Measurements from ENCODE around the gene POLK. TPM values are rescaled to one million over a fixed set of nuclear protein-coding genes. Genes with fewer than 3 reads are reported as not detected.
"Not testable (repeated sequence)": the region's sequence is repeated elsewhere in the genome, so short reads cannot be mapped to it uniquely, and the experiment has no call there.

The POLK gene
- total RNA-seq, 1 donor from 2014 or later: 22.2 TPM

DNA sequence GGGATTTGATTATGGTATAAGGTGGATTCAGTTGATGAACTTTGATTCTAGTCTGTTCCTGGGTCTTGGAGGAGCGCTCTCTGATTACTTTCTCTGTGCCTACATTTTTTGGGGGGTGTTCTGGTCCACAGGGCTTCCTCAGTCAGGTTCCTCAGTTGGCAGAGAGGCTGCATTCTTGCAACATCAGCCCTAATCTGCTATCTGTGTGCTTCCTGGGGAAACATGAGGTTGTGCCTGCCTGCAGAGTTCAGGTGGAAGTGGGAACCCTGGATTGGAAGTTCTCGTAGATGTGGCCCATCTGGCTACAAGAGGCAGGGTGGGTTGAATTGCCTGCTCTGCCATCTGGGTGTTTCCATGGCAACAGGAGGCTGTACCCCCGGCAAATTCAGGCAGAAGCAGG is 24.5 kb downstream of the POLK start:
- DNase-seq (no peak), ATAC-seq (no peak)
- intact Hi-C loops (cut with micrococcal nuclease): no loop called here

DNA sequence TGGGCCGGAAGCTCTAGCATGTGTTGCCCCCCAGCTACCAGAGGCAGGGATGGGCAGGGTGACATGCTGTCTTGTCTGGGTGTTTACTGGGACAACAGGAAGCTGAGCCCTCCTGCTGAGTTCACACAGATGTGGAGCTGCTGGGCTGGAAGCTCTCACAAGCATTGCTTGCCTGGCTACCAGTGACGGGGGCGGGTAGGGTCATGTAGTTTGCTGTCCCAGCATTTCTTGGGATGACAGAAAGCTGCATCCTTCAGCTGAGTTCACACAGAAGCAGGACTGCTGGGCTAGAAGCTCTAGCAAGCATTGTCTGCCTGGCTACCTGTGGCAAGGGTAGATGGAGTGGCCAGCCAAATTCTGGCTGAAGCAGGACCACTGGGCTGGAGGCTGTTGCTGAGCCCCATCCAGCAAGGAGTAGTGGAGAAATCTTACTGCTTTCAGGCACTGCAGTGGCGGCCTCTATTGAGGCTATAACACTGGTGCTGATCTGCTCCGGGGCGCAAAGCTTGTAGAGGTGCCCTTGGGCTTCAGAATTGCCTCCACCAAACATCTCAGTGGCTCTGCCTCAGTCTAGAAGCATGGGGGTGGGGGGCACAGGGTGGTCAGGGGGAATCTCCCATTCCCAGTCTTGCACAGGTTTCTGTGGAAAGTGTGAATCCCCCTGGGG is 25.1 kb downstream of the POLK start:
- DNase-seq: no peak
- intact Hi-C loops (cut with micrococcal nuclease): no loop called here
- ATAC-seq: peak; percentile 17

DNA sequence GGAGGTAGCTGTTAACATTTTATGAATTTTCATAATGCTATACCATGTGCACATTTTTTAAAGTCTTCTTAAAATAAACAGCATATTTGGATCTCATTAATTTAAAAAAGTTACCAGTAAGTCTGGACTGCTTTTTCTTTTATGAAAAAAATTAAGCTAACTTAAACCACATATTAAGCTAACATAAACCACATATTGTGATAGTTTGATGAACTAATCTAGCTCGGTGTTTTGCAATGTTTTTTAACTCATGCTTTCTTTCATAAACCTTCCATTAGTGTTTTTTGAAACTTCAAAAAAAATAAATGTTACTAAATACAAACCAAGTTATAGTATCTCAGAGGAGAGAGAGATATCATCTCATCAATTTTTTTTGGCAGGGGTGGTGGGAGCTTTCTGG is 26.5 kb downstream of the POLK start:
- ATAC-seq (no peak), DNase-seq (no peak)
- intact Hi-C loops (cut with micrococcal nuclease): no loop called here

DNA sequence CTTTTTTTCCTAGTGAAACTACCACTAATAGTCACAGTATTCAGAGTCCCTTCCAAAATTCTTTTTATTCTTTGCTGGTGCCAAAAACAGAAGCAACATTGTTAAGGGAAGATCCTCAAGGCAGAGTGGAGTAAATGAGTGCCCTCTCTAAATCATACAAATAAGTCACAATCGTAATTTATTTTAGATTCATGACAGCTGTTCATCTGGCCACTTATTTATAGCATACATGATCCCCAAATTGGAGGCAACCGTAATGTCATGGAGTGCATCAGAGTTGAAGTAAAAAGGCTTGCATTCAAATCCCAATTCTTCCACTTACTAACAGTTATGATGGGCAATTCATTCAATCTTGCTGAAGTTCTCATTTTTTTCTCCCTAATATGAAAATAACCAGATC is 33.4 kb downstream of the POLK start:
- intact Hi-C loops (cut with micrococcal nuclease): no loop called here
- ATAC-seq: no peak
- DNase-seq: no peak

DNA sequence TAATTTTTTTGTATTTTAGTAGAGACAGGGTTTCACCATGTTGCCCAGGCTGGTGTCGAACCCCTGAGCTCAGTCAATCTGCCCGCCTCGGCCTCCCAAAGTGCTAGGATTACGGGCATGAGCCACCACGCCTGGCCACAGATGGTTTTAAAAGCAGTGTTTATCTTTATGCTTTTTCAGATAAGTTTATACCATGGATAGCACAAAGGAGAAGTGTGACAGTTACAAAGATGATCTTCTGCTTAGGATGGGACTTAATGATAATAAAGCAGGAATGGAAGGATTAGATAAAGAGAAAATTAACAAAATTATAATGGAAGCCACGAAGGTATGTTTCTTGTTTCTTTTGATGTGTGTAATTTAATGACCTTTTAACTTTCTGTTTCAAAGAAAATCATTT is 35.1 kb downstream of the POLK start:
- DNase-seq: no peak
- intact Hi-C loops (cut with micrococcal nuclease): no loop called here
- no peak for ATAC-seq

DNA sequence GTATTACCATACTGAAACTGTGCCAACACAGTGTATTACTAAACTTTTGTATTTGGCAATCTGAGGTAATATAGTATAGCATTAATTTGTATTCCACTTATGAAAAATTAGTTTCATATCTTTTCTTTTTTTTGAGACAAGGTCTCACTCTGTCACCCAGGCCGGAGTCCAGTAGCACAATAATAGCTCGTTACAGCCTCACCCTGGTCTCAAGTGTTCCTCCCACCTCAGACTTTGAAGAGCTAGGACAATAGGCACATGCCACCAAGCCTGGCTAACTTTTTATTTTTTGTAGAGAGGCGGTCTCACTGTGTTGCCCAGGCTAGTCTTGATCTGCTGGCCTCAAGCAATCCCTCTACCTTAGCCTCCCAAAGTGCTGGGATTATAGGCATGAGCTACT is 36.1 kb downstream of the POLK start:
- intact Hi-C loops (cut with micrococcal nuclease): no loop called here
- DNase-seq (no peak), ATAC-seq (peak; percentile 54)

DNA sequence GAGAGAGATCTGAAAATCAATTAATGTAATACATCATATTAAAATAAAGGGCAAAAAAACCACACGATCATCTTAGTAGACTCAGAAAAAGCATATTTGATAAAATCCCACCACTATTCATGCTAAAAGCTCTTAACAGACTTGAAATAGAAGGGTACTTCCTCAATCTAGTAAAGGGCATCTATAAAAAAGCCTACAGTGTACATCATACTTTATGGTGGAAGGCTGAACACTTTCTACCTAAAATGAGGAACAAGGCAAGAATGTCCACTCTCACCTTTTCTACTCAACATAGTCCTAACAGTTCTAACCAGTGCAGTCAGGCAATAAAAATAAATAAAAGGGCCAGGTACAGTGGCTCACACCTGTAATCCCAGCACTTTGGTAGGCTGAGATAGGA is 38.9 kb downstream of the POLK start:
- DNase-seq (no peak), ATAC-seq (no peak)
- intact Hi-C loops (cut with micrococcal nuclease): no loop called here

DNA sequence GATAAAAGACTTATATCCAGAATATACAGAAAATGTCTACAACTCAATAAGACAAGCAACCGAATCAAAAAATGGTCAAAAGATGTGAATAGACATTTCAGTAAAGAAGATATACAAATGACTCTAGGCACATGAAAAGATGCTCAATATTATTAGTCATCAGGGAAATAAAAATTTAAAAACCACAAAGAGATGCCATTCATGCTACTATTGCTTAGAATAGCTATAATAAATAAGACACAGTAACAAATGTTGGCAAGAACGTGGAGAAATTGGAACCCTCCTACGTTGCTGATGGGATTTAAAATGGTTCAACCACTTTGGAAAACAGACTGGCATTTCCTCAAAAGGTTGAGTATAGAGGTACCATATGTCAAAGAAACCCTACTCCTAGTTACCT is 39.8 kb downstream of the POLK start:
- intact Hi-C loops (cut with micrococcal nuclease): no loop called here
- no peak for ATAC-seq
- no peak for DNase-seq

DNA sequence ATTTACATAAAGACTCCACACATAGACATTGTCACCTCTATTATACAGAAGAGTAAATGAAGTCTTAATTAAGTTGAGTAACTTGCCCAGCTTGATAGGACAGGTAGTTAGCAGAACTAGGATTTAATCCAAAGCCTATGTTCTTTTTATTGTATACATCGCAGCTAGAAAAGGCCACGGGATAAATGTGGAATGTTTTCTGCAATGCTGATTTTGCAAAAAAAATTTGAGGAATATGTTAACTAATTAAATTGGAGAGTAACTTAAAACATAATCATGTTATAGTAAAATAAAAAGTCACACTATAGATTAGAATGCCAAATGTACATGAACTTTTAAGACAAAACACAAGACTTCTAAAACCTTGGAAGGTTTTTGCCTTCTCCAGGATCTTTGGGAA is 41.1 kb downstream of the POLK start:
- intact Hi-C loops (cut with micrococcal nuclease): no loop called here
- DNase-seq (no peak), ATAC-seq (no peak)

DNA sequence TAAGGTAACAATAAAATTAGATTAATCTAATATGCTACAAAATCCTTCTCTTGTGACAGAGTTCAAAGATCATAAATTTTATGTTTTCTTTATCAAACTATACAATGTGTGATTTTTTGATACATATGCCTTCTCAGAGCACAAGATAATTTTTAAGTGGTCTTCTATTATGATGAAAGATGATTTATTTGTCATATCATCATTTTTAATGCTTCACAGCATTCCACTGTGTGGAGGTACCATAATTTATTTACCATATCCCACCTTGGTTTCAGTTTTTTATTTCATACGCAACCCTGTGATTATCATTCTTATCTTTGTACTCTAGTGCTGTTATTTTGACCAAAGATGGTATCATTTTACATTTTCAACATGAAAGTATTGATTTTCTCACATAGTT is 41.7 kb downstream of the POLK start:
- no peak for DNase-seq
- no peak for ATAC-seq
- intact Hi-C loops (cut with micrococcal nuclease): no loop called here

DNA sequence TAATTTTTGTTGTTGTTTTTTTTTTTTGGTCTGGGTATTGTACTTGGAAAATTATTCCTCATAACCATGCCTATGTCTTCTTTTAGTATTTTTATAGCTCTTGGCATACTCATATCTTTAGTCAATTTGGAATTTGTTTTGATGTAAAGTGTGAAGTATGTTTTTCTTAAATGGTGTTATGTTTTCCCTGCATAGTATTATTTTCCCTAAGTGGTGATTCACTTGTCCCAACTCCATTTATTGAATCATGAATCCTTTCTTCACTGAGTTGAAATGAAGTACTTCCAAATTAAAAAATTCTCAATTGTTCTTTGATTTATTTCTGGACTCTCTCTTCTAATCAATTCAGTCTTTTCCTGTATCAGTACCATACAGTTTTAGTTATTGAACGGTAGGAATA is 46.5 kb downstream of the POLK start:
- intact Hi-C loops (cut with micrococcal nuclease): no loop called here
- DNase-seq (no peak), ATAC-seq (no peak)

DNA sequence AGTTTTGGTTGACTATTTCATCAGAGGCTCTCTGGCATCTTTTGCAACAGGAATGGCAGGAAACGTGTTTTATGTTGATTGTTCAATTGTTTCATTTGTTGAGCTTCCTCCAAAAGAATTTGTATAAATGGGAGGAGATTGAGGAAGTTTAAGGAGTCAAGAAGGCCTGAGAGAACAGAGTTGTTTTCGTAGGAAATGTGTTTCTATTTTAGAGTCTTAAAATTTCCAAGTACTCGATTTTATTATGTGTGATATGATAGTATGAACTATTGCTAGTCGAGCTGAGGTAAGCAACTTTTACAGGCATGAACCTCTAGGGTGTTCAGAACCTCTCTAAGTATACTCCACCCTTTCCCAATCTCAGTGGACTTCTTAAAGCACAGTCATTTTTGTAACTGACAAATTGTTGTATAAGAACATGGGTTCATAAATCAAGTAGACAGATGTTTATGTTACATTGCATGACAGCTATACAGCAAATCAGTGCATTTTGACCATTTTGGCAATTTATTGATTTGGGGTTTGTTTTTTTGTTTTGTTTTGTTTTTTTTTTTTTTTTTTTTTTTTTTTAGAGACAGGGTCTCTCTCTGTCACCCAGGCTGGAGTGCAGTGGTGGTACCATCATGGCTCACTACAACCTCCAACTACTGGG is 47.4 kb downstream of the POLK start:
- no peak for DNase-seq
- intact Hi-C loops (cut with micrococcal nuclease): no loop called here
- ATAC-seq: peak; percentile 63

DNA sequence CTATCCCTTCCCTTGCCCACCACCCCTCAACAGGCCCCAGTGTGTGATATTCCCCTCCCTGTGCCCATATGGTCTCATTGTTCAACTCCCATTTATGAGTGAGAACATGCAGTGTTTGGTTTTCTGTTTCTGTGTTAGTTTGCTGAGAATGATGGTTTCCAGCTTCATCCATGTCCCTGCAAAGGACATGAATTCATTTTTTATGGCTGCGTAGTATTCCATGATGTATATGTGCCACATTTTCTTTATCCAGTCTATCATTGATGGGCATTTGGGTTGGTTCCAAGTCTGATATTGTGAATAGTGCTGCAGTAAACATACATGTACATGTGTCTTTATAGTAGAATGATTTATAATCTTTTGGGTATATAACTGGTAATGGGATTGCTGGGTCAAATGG is 49.0 kb downstream of the POLK start:
- intact Hi-C loops (cut with micrococcal nuclease); ATAC-seq; DNase-seq: not testable (repeated sequence)

DNA sequence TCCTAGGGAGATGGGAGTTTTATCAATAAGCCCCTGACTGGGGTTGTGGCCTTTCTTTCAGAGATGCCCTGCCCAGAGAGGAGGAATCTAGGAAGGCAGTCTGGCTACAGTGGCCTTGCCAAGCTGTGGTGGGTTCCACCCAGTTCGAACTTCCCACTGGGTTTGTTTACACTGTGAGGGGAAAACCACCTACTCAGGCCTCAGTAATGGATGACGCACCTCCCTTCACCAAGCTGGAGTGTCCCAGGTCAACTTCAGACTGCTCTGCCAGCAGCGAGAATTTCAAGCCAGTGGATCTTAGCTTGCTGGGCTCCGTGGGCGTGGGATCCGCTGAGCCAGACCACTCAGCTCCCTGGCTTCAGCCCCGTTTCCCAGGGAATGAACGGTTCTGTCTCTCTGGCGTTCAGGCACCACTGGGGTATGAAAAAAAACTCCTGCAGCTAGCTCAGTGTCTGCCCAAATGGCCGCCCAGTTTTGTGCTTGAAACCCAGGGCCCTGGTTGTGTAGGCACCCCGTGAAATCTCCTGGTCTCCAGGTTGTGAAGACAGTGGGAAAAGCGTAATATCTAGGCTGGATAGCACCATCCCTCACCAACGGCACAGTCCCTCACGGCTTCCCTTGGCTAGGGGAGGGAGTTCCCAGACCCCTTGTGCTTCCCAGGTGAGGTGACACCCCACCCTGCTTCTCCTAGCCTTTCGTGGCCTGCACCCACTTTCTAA is 54.5 kb downstream of the POLK start:
- intact Hi-C loops (cut with micrococcal nuclease): not testable (repeated sequence)

DNA sequence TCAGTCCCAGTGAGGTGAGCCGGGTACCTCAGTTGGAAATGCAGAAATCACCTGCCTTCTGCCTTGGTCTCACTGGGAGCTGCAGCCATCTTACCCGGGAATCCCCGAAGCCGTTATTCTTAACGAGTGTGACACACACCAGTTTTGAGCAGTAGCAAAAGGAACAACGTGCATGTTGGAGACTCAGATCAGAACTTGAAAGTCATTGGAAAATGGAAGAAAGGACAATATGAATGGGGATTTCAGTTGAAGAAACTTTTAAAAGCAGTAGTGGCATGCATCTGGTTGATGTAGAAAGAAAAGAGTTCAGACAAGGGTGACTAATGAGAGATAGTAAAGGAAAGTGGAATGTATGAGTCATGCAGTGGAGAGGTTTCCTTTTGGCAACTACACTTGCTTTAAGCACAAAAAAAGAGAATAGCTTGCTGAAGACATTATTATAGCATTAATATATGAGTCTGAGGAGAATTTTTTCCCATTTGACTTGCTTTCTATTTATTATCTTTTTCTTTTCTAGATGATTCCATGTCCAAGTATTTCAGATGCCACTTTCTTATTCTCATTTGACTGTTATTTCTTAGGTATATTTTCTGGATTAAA is 55.1 kb downstream of the POLK start:
- ATAC-seq: peak; percentile 98

More for the DNA sequence above, 54.5 kb downstream of the POLK start:
- not testable (repeated sequence) for DNase-seq, ATAC-seq

DNA sequence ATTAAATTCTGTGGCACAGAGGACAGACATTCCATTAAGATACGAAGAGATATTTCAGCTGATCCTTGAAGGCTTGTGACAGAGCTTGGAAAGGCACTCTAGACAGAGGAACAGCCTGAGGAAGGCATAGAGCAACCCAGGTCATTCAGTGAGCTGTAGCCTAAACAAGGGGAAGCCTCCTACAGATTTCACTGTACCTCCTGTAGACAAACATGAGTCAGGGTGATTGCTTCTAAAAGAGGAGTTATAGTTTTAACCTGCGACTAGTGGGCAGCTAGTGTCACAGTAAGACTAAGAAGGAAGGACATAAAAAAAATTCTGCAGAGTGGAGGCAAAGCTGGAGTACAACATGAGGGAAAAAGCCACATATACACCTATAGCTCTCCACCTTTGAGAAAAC is 56.0 kb downstream of the POLK start:
- no peak for DNase-seq
- peak; percentile 64 for ATAC-seq
- intact Hi-C loops (cut with micrococcal nuclease): no loop called here

More for the DNA sequence above, 55.1 kb downstream of the POLK start:
- intact Hi-C loops (cut with micrococcal nuclease): no loop called here
- no peak for DNase-seq

DNA sequence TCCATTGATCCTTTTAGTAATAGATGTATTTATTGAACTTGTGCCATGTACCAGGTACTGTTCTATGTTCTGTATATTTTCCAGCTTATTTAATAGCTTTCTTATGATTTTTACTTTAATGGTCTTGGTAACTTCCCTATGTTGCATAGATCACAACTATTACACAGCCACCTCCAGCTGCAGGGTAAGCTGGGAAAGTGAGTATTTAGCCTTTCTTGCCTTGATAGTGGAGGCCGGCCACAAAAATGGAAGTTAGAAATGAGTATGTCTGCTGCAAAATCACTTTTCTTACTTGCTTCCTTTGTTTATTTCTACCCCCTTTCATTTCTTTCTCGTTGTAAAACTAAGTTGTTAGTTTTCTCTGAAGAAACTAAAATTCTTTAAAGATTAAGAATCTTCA is 56.5 kb downstream of the POLK start:
- intact Hi-C loops (cut with micrococcal nuclease): no loop called here
- DNase-seq: no peak
- no peak for ATAC-seq

DNA sequence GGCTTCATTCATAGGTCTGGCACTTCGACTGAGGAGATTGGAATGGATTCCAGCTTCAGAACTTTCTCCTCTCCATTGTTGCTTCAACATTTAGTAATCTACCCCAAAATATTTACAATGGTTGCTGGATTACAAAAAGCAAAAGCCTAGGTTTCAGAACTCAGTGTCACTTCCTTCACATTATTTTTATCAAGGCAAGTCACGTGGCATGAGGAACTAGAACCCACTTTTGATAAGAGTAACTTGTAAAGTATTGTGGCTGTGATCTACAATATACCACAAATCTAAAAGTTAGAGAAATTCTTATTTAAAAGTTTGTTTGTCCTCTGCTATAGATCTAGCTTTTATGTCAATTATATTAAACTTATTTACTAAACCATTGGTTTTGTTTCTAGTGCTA is 59.9 kb downstream of the POLK start:
- ATAC-seq (no peak), DNase-seq (no peak)
- intact Hi-C loops (cut with micrococcal nuclease): no loop called here

DNA sequence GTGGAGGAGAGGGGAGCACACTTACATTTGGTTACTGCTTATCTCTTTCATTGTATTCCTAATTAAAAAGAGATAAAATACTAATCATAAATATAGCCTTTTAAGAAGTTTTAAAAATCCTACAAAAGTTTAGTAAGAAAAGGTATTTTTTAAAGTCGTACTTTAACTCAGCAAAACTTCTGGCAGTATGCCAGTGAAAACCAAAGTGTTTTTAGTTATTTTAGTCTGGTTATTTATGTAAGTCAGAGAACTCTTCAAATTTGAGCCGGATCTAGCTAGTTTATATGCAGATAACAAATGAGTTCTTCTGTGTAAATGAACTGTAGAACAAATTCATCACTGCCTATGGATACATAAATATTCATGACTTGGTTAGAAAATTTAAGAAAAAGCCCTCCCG is 63.1 kb downstream of the POLK start:
- ATAC-seq (no peak), DNase-seq (no peak)
- intact Hi-C loops (cut with micrococcal nuclease): no loop called here

DNA sequence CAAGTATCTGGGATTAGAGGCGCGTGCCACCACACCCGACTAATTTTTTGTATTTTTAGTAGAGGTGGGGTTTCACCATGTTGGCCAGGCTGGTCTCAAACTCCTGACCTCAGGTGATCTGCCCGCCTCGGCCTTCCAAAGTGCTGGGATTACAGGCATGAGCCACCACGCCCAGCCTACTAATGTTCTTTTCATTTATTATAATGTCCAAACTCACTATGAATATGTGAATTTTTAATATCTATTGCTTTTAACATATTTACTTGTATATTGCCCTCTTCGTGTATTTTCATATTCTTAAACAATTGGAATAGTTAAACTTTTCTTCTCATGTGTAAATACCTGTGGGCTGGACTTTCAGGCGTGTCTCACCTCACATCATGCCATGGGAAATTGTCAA is 66.6 kb downstream of the POLK start:
- DNase-seq; intact Hi-C loops (cut with micrococcal nuclease); ATAC-seq: not testable (repeated sequence)

Data from left ventricle myocardium superior (tissue), 1 donor.